GOT3 (cell line): ENCODE measurements around the gene GAPT.

Experiments
- DNase-seq: peaks from one replicate; lab custom pipeline; 2025; ENCODE audit warnings: mixed read lengths; lab: John Stamatoyannopoulos, UW

Gene GAPT

DNA sequence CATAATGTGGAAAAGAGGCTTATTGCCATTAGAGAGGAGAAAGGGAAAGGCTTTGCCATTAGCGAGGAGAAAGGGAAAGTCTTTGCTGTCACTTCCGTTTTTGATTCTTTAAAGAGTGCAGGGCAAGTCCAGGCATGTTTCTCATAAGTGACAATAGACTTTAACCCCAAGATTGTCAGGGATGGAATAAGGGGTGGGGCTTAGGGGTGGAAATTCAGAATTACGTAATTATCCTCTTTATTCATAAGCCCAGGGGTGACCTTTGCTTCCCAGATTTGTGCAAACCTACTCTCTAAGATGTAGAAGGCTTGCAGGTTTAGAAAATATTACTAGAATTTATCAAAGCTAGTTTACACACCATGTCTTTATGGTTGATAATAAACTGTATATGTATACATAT is 29.1 kb upstream of the GAPT start:
- no peak for DNase-seq

DNA sequence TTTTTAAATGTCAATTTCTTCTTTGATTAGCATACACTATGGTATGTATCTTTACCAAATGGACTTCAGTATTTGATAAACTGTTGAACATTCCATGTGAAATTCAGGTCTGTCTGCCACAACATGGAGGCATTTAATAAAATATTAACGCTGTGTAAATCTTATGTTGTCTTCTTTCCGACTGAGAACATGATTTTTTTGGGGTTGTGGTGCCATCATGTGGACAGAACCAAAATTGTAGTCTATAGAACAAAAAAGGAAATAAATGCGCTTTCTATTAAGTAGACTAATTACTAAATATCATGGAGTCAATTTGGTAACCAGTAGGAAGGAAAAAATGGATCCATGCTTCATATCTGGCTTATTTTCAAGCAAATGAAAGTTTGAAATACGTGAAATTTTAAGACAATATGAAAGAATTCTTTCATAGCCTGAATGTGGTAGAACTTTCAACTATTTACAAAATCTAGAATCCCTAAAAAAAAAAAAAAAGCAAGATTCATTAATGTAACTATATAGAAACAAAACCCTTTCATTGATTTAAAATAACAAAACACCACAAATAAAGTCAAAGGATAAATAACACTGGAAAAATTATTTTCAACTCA is 28.5 kb upstream of the GAPT start:
- no peak for DNase-seq

GRCh38 chr5:58466939-58467338 is 24.3 kb upstream of the GAPT start:
- no peak for DNase-seq

DNA sequence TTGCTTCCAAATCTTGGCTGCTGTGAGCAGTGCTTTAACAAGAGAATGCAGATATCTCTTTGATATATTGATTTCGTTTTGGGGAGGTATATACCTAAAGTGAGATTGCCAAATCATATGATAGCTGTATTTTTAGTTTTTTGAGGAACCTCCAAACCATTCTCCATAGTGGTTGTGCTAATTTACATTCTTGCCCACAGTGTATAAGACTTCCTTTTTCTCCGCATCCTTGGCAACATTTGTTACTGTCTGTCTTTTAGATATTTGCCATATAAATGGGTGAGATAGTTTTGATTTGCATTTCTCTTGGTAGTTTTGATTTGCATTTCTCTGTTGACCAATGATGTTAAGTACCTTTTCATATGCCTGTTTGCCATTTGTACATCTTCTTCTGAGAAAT is 21.3 kb upstream of the GAPT start:
- no peak for DNase-seq

DNA sequence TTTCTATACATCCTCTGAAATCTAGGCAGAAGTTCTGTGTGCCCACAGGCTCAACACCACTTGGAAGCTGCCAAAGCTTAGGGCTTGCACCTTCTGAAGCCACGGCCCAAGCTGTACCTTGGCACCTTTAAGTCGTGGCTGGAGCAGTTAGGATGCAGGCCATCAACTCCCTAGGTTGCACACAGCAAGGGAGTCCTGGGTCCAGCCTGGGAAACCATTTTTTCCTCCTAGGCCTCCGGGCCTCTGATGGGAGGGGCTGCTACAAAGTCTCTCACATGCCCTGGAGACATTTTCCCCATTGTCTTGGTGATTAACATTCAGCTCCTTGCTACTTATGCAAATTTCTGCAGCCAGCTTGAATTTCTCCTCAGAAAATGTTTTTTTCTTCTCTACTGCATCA is 15.8 kb upstream of the GAPT start:
- DNase-seq: no peak

GRCh38 chr5:58477760-58478376 is 13.4 kb upstream of the GAPT start:
- DNase-seq: no peak

- no peak for DNase-seq
These were observed 10.1 kb upstream of the GAPT start for GRCh38 chr5:58481066-58481676.

GRCh38 chr5:58481828-58482227 is 9.4 kb upstream of the GAPT start:
- no peak for DNase-seq

DNA sequence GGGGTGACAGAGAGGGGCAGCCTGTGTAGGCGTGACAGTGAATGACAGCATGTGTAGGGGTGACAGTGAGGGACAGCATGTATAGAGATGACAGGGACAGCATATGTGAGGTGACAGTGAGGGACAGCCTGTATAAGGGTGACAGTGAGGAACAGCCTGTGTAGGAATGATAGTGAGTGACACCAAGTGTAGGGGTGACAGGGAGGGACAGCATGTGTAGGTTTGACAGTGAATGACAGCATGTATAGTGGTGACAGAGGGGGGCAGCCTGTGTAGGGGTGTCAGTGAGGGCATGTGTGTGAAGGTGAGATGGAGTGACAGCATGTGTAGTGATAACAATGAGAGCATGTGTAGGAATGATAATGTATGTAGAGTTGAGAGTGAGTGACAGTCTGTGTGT is 8.7 kb upstream of the GAPT start:
- no peak for DNase-seq

DNA sequence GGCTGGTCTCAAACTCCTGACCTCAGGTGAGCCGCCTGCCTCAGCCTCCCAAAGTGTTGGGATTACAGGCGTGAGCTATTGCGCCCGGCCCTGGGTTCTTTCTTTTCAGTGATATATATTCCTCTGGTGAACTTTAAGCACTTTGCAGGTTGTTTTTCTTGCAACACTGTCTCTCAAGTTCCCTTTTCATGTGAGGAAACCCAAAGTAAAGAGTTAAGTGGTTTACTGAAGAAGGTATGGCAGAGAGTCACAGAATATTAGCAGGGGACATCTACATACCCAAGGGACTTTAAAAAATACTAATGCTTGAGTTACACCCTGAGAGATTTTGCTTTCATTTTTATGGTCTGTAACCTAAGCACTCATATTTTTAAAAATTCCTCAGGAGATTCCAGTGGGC is 6.7 kb upstream of the GAPT start:
- DNase-seq: no peak

GRCh38 chr5:58486290-58486689 is 4.9 kb upstream of the GAPT start:
- DNase-seq: no peak

GRCh38 chr5:58490402-58491050 is 709 bp upstream of the GAPT start:
- DNase-seq: no peak

DNA sequence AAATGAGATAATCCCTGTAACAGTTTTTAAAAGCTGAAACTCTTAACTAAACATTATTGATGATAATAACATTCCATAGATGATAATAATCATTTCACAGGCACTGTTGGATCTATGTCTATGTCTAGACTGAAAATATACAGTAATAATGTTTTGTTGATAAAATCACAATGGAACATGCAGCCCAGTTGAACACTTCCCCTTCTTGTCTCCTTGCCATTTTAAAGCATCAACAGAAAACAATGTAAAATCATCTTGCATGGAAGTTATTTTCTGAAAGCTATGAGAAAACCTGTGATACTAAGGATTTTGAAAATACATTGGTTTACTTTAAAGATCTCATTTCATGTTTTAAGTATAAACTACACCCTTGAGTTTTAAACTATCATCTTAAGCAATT is 1.9 kb downstream of the GAPT start:
- no peak for DNase-seq

DNA sequence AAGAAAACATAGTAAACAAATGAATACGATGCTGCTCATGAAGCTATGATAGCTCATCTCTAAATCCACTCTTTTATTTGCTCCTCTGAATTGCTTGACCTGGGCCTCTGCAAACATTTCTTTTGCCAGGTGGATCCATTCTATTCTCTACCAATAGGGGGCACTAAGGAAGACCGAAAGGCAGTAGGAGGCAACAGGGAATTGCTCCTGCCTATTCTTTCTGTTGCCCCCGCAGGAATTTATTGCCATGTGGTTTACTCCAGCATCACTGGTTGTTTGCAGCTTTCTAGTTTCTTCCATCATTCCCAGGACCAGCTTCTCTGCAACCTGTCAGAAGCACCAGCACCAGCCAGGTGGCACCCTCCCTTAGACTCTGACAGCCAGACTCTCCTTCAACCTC is 5.3 kb downstream of the GAPT start:
- DNase-seq: no peak

DNA sequence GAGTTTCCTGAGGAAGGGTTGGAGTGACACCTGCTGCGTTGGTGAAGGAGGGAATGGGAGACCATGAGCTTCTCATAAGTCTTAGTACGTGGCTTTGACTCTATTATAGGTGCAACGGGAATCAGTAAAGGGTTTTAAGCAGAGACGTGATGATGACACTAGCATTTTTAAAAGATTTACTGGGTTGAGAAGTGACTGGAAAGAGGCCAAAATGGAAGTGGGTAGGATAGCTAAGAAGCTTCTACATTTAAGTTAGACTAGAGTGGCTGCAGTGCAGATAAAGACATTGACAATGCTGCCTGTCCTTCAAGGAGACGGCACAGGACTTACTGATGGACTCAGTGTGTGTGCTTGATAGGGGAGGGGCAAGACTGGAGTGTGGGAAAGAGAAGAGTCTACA is 6.2 kb downstream of the GAPT start:
- no peak for DNase-seq

GRCh38 chr5:58497921-58498320 is 6.7 kb downstream of the GAPT start:
- DNase-seq: no peak

DNA sequence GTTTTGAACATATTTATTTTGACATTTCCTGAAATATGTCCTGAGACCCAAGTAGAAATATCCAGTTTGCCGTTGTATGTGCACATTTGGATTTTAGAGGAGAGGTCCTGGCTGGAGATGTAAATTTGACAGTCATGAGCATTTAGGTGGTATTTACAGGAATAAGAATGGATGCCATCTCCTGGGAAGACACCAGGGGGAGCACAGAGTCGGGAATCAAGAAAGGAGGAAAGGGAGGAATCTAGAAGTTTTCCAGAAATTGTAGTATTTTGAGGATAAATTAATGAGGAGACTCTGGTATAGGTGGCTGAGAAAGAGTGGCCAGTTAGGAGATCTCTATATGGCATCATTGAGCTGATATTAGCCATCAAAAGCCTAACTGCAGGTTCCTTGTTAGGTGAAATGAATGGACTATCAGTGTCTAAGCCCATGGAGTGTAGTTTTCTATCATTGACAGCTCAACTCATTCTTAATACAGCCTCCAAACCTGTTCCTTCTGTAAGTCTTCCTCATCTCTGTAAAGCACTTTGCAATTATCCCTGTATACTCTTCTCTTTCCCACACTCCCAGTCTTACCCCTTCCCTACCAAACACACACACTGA is 7.2 kb downstream of the GAPT start:
- no peak for DNase-seq

- no peak for DNase-seq
These were observed 8.0 kb downstream of the GAPT start for GRCh38 chr5:58499231-58499630.

GRCh38 chr5:58499941-58500340 is 8.7 kb downstream of the GAPT start:
- DNase-seq: no peak

DNA sequence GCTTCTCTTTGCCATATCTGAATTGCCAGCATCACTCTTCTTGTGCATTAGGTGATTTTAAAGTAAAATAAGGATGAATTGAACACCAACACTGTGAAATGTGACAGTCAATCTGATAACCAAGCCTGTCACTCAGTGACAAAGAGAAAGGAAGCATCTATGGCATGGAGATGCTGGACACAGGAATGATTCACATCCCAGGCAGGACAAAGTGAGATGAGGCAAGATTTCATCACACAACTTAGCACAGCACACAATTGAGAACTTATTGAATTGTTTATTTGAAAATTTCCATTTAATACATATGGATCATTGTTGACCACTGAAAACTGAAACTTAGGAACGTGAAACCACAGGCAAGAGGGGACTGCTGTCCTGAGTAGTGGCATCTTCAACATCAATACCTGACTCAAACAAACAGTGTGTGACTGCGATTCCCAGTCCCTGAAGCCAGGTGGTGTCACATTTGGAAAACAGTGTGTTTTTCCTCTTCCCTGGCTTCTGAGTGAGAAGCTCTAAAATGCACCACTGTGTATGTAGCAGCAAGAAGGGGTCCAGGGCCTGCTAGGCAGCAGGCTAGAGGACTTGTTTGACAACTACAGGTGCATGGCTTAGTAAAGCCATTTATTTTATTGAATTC is 10.7 kb downstream of the GAPT start:
- DNase-seq: no peak

DNA sequence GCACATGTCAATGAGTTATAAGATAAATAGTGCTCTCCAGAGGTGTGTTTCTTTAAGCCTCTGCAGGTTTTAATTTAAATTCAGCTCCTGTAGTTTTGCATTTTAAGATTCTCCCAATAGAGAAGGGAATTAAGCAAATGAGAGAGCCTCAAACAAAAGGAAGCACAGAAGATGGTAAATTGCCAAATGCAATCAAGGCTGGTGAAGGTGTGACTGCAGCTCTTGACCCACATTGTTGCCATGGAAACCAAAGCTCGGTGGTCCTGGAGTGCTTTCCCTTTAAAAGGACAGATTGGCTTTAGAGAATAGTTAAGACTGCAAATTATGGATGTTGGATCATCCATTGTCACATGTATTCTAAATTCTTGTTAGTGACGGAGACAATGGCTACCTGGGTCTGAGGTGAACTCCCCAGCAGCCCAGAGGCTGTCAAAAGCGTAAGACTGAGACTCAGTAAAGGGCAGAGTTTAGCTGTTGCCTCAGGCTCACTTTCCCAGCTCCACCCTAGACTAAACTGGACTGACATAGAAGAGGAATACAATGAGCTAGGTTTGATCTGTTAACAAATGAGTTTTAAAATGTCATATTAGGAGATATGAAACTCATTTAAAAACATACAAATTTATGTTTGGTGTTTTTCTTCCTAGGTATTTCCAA is 12.3 kb downstream of the GAPT start:
- no peak for DNase-seq

DNA sequence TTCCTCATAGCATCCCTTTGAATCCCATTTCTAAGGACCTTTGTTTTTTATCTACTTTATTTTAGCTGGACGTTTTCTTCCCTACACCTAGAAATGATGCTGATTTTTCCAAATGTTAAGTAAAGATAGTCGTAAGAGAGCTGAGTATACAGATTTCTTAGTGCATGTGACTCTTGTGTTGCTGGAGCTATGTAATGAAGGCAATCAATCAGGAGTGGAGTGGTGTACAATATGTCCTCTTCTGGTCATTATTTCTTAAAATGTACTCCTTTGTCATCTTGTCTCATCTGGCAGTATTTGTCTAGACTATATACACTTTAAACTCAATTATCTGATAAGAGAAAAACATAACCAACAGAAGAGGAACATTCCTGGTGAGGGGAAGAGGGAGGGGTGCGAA is 13.5 kb downstream of the GAPT start:
- DNase-seq: no peak
